GM20431 (cell line): Measurements from ENCODE around the gene ETV3.

ENCODE experiments used
- in situ Hi-C: fragments of 300-500 bp; cut with MseI, MboI; formaldehyde crosslinking; loops from one replicate; pipeline ENCODE4 v1.15.0; 2020; ENCODE audit warnings: low sequenced_read_pairs; ENCODE audit not compliant: unreplicated experiment

ETV3 gene

DNA sequence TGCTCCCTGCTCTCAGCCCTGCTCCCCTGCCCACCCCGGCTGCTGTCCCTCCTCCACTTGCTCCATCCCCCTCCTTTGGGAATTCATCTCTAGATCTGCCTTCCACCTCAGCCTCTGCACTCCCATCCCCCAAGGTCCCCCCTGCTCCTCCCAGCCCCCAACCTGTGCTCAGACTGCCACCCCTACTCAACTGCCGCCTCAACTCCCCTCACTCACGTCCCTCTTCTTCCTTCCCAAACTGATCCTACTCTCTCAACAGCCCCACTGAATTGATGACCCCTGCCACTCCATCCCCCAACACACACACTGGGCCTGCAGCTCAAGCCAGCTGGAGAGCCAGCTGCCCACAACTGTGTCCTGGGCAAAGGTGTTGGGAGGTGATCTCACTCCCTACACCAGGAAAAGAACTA is 22.8 kb downstream of the ETV3 start:
- in situ Hi-C loops = no loop called here

DNA sequence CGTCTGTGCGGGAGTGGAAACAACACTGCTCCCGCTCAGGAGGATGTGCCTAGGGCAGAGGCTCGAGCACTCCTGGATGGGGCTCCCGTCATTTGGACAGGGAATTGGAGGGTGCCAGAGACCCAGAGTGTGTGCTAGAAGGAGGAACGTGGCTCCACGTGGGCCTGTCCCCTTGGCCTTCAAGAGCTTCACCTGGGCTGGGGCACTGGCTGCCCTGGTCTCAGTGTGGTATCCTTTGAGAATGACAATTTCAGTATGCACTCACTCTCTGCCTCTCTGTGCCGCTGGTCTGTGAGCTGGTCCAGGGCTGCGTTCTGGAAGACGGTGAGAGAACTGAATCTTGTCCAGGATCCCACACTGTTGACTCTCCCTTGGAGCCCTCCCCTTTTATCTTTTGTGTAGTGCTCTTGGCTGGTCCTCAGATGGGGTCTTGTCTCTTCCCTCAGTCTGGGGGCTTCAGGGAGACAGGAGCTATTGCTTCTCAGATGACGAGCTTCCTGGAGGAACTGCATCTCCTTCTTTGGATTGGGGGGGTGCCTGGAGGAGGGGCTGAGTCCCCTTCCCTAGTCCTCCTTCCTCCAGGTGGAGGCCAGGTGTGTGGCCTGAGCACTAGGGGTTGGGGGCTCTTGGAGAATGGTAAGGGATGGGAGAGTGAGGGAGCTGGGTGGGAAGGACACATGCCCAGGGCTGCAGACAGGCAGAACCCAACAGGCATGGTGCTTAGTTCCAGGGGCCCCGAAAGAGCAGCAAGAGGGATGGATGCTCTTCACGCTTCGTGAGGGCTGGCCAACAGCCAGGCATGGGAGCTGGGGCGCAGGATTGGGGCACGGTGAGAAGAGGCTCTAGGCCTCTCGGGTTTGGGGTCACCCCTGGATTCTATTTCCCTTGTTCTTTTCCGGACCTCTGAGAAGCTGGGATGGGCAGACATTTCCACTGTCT is 23.7 kb downstream of the ETV3 start:
- in situ Hi-C loops = no loop called here

DNA sequence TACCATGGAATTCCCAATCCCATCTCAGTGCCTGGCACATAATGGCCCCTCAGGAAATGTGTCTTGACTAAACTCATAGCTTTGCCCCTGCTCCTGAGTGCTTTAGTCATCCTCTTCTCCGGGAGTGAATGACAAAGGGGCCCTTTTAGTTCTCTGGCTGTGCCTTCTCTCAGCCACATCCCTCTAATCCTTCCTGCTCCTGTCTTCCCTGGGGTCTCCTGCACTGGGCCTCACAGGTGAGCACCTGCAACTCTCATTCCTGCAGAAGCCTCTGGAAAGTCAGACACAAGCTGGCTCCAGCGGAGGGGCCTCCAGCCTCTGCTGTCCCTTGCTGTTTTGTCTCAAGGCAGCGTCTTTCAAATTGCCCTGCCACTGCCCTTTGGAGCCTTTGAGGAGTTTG is 24.6 kb downstream of the ETV3 start:
- in situ Hi-C loops = no loop called here

DNA sequence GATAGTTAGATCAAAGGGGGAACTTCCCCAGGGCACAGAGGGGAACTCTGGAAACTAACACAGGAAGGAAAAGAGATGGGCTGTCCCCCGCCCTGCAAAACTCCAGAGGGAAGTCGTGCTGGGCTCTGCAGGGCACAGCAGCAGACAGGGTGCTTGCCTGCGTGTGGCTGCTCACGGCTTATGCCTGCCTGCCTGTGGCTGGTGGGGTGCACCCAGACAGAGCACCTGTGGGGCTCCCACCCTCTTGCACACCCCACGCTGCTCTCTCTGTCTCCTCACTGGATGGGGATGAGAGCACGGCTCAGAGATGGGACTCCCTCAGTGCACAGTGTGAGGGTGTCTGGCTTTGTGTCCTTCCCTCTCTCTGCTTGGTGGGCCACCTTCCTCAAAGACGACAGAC is 25.1 kb downstream of the ETV3 start:
- in situ Hi-C loops = no loop called here

DNA sequence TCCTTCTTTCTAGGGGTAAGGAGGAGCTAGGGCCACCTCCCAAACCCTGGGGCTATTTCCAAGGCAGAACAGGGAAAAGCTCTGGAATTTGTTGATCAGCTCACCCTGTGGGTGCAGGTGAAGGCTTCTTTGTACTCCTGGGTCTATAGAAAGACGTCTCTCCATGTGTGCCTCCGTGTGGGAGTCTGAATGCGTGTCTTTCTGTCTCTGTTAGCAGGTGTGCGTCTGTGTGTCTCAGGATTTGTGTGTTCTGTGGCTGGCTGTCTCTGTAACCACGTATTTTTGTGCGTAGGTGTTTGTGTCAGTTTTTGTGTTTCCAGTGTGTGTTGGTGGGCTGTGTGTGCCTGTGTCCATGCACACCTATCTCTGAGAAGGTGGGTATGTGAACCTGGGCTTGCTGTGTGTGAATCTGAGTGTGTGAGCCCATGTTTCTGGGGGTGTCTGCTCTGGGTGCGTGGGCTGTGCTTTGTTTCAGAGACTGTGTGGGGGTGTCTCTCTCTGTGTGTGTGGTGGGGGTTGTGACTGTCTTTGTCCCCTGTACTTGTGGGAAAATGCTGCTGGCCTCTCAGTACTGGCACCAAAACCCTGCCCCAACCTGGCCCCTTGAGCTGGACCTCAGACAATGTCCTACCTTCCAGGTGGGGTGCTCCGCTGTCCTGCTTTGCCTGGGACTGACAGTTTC is 25.9 kb downstream of the ETV3 start:
- in situ Hi-C loops = no loop called here

DNA sequence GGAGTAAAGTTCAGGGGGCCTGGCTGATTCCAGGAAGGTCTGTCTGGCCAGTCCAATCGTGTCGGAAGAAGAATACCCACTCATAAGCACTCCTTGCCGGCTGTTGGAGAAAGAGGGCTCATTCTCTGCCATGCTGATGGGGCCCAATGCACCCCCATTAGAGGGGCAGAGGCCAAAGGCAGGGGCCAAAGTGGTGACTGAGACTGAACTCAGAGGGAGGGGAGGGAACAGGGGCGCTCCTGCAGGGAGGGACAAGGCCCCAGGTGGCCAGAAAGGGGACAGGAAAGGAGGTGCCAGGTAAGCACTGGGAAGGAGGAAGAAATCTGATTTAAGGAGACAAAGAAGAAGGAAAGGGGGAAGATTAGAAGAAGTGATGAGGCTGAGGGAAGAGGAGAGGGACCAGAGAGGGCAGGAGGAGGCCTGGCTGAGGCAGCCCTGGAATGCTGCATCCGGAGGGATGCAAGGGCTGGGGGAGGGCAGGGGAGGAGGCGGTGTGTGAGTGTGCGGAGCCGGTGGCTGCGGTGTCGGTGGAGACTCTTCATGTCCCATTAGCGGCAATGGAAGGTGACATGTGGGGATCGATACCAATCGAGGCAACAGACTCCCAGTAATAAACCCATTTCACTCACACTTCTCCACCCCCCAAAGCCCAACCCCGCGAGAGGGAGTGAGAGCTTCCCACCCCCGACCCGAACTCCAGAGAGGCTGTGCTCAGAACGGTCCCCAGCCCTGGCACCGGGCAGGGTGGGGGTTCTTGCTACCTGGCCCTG is 26.6 kb downstream of the ETV3 start:
- in situ Hi-C loops = no loop called here

DNA sequence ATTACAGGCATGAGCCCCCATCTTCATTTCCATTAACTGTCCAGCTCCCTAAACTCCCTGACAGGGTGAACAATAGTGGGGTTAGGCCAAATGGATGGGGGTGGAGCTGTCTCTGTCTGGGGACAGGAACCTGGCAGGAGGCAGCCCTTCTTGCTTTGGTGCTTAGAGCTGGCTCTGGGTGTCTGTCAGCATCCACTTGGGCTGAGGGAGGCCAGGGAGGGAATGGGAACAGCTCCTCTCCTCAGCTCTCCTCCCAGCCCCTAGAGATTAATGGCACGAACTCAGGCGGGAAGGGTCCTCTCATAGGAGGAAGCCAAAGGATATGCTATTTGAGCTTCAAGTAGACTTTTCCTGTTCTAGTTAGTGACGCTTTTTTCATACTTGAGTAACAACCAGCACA is 27.5 kb downstream of the ETV3 start:
- in situ Hi-C loops = no loop called here

DNA sequence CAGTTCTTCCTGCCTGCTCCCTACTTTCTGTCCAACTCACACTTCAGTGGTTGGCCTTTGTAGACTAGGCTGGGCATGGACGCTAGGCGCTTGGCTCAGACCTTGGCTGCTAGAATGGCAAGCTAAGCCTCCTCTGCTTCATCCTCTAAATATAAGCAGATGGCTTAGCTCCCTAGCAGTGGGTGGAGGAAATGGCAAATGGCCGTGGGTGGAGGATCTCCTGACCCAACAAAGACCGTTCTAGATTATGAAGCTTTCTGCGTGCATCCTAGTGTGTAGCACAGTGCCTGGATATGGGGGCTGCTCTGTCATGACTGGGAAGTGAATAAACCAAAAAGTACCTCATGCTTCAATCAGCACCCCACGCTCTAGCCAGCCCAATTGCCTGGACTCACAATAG is 28.2 kb downstream of the ETV3 start:
- in situ Hi-C loops = no loop called here

DNA sequence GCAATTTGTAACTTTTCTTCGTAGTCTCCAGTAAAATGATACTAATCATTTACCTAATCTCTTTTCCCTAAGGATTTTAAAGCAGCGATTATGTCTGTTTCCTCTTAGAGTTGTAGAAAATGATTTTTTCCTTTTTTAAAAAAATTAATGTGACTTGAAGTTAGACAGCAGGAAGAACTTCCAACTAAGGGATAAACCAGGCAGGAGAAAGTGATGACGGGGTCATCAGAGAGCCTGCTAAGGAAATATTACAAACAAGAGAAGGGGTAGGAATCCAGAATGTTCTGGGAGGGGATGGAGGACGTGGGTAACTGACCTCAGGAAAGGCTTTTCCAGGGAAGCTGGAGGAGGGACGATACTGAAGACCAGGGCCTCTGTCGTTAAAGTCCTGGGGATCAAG is 29.7 kb downstream of the ETV3 start:
- in situ Hi-C loops = no loop called here

DNA sequence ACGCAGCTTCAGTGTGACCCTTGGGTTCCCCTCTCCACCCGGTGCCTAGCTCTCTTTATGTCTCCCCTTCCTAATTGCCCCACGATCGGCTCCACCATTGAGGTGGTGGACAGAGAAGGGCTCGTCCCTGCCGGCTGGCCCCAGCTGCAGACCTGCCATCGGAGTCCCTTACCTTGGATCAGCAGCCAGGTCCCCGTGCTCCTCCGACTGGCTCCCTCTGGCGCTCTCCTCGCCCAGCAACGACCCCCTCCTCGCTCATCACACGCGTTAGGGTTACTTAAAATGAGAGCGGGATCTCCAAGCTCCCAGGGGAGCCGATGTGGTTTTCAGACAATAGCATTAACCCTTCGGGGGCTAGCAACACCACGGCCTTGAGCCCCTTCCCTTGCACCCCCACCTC is 30.5 kb downstream of the ETV3 start:
- in situ Hi-C loops = no loop called here

DNA sequence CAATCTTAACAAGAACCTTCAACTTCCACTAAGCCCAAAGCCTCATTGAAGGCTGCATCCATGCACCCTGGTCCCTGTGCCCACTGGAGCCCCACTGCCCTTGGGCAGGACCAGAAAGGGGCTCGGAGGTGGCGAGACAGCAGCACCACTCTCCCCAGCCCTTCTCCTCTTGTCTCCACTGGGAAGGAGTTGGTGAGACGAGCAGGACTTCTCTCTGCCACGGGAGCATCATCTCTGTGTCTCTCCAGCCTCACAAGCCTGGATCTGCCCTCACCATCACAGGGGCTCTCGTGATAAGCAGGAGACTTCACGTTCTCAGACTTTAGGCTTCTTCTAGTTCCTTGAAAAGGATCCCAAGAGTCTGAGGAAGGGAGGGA is 31.4 kb downstream of the ETV3 start:
- in situ Hi-C loops = no loop called here

DNA sequence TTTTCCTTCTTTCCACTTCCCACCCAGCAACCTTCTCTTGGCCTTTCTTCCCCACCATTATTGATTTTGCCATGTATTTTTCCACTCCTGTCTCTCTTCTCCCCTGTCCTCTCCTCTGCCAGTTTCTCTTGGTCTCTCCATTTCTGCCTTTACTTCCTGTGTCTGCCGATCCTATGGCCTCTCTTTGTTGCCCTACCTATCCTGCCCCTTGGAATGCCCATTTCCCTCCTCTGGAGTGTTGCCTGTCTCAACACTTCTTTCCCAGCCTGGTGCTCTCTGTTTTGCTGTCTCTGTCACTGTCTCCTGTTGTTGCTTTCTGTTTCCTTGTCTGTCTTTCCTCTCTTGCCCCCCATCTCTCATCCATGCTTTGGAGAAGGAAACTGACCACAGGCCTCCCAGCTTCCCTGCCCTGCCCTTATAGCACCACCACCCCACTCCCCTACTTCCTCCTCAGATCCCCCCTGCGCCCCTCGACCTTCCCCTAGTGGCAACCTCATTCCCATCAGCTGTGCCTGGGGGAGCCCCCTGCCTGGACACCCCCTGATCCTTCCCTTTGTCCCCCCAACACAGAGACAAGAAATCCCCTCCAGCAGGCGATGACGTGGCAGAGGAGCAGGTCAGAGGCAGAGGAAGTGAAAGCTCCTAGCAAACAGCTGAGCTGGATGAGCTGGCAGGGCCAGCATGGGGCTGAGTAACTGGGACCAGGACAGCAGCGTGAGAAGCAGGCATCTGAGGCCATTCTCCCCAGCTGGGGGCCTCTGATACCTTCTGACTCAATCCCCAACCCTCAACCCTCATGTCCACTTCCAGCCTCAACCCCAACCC is 32.0 kb downstream of the ETV3 start:
- in situ Hi-C loops = no loop called here

DNA sequence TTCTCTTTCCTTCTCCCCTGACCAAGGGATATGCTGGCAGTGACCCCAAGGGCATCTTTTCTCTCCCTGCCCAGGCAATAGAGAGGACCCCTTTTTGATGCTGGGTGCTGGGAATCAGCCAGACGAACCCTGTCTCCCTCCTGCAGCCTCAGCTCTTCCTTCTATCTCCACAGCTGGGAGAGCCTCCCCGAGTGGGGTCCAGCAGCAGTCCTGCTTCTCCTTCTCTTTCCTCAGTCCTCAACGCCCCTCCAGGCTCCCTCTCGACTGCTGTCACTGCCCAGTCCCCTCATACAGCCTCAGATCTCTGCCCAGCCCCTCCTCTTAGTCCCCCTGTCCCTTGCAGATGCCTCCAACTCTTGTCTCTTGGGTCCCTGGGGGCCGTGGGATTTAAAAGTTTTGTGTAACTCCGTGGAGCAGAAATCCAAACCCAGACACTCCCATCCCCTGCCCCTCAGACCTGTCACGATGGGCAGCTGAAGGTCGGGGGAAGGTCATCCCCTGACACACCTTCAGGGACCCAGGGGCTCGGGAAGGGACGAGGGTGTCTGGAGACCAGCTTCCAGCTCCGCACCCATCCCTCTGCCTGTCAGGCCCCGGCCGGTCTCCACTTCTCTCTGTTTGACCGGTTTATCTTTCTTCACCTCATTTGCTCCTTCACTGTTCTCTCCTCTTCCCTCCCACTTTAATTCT is 32.8 kb downstream of the ETV3 start:
- in situ Hi-C loops = no loop called here

DNA sequence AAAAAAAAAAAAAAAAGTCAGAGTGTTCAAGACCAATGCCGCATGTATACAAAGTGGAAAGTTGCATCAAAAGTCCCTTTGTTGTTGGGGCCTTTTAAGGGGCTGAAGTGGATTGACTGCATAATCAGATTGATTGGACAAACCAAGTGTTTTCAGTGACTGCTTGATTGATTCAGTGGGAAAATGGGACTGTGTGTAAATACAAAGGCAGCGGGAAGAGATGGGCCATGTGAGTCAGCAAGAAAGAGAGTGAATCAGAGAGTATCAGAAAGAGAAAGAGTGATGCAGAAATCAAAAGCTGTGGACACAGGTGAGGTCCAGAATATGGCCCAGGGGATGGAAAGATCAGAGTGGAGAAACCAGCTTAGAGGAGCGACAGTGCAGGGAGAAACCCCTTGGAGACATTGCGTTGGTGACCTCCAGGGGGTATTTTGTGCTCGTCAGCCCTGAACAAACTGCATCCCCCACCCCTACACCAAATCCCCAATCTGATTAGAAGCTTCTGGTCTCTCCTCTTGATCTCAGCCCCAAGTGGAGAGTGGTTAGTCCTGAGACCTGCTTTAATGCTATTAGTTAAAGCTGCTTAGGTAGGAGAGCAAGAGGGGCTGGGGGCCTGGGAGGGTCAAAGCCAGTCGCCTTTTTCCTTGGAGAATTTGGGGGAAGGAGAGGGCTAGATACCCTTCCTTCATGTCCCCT is 33.4 kb downstream of the ETV3 start:
- in situ Hi-C loops = no loop called here

DNA sequence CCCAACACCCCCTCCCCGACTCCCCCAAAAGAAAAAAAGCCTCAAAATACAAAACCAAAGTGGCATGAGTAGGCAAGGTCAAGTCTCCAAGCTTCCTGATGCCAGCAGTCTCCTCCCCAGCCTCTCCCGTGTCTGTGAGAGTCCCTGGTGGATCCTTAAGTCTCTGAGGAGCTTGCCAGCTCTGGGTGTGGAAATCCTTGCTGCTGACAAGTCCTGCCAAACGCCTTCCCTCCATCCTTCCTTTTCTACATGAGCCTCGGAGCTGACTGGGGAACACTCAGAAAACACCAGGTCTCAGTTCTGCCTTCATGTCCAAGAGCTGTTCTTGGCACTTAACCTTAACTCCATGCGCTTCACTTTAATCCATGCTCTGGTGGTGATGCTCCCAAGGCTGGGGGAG is 34.9 kb downstream of the ETV3 start:
- in situ Hi-C loops = no loop called here

DNA sequence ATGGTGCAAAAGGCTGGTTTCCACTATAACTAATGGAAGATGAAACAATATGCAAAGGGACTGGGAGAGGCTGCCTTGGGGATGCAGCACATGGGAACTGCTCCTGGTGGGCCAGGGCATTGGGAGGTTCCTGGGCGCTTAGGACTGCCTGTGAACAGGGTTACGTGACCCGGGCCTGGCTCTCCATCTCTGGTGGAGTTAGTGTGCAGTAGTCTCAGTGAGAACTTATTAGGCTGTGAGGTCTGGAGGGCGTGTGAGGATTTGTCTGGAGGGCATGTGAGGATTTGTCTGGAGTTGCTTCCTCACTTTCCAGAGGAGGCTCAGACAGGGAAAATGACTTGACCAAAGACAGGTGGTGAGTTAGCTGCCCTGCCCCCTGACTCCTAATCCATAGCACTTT is 37.0 kb downstream of the ETV3 start:
- in situ Hi-C loops = no loop called here

DNA sequence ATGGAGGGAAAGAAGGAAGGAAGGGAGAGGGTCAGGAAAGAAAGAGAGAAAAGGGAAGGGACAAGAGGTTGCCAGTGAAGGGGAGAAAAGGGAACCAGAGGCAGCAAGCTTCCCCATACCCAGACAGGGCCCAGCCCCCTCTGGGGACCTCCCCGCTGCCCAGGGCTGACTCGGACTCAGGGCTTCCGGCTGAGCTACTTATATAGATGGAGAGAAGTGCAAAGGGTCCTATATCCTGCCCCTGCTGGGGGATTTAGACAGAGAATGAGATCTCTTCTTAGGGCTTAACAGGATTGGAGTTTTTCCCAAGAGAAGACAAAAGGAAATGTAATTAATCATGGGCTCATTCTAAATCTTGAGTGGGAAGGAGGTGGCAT is 38.6 kb downstream of the ETV3 start, which contains the start of gene ETV3L:
Gene ETV3L (minus strand): TSS at position 176 of the 377 bp plus-strand sequence. CDS start 285 bp downstream, outside the sequence.
- in situ Hi-C loops = loop anchor here (10.0 kb wide), 1 partner anchor 65 kb away; no protein-coding TSS in a partner anchor

DNA sequence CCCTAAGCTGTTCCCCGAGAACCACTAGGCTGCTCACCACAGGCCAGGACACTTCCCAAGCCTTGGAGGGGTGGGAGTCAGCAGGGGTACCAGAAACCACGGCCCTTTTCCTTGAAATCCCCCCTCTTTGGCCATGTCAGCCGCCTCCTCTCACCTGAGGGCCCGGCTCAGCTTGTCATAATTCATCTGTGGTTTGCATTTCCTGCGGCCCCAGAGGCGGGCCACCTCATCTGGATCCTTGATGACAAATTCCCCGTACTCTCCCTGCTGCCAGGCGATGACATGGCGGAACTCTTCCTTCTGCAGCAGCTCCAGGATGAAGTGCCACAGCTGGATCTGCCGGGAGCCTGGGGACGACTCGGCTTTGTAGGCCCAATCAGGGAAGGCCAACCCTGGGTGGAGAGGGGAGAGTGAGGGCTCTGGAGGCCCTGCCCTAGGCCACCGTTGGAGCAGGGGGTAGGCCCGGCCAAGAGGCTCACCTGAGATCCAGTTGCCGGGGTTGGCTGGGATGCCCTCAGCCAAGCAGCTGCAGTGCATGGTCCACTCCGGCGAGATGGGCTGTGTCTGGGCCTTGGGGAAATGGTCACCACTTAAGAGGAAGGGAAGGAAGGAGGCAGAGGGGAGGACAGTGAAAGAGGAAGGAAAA is 39.1 kb downstream of the ETV3 start:
- in situ Hi-C loops = loop anchor here (10.0 kb wide), 1 partner anchor 66 kb away; no protein-coding TSS in a partner anchor
